Activated CD8-positive, alpha-beta memory T cell treated with anti-CD3 and anti-CD28 coated beads for 1 hour (primary cell): ENCODE results near the gene NBEA.

ENCODE experiments used
- DNase-seq, 2 donors: peaks; one replicate each; pipeline ENCODE4 v3.0.0-alpha.2; 2020; ENCODE audit warnings: low read depth in 1 of 2; ENCODE audit errors: extremely low read depth in 1 of 2

Gene NBEA

DNA sequence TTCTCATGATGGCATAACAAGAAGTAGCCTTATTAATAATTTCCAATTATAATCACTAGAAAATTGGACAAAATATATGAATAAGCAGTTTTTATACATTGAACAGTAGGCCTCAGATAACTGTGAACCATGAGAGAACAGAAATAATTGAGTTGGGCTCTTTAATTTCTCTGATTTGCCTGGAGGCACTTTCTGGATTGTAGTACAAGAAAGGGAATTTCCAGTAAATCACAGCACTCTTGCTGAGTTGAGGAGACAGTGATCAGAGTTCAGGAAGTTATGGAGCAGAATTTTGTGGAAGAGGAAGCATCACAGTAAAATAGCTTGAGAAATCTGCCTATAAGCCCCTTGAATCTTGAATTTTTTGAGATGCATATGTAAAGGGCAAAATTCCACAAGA is 318.2 kb downstream of the NBEA start:
- DNase-seq: no peak

DNA sequence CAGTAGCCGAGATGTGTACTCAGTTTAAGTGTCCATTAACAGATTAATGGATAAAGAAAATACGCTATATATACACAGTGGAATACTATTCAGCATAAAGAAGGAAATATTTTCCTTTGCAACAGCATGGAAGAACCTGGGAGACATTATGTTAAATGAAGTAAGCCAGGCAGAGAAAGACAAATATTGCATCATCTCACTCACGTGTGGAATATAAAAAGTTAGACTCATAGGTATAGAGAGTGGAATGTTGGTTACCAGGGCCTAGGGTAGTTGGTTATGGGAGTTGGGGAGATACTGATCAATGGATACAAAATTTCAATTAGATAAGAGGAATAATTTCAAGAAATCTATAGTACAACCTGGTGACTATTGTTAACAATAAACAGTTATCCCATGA is 324.3 kb downstream of the NBEA start:
- no peak for DNase-seq

DNA sequence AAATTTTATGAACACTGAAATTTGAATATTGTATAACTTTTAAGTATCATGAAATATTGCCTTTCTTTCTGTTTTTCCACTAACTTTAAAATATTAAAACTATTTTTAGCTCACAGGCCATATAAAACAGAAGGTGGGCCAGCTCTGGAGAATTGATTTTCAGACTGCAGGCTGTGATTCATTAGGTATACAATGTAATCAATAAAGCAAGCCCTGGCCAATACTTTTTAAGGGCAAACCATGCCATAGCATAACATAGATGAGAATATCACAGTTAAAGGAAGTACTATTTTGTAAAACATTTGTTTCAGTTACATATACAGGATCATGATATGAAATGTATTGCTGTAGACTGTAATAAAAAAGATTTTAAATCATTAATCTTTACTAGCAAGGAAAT is 336.8 kb downstream of the NBEA start:
- no peak for DNase-seq

- DNase-seq: no peak
Observed at GRCh38 chr13:35279500-35279899, 337.4 kb downstream of the NBEA start.

- DNase-seq: no peak
Observed at GRCh38 chr13:35283856-35284255, 341.8 kb downstream of the NBEA start.

DNA sequence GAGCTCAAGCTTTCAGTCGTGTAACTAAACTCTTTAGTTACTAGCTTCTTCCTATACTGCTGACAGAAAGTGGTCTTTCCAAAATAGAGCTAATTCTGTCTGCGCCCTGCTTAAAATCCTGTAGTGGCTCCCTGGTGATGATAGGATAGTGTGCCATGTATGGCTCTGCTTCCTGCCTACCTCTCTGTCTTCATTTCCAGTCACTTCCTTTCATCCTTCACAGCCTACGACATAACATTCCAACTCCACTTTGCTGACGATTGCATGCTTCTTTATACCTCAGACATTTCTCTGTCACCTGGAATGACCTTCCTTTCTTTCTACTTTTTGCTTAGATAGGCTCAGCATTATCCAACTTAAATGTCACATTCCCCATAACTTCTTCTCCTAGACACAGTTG is 343.6 kb downstream of the NBEA start:
- DNase-seq: no peak

DNA sequence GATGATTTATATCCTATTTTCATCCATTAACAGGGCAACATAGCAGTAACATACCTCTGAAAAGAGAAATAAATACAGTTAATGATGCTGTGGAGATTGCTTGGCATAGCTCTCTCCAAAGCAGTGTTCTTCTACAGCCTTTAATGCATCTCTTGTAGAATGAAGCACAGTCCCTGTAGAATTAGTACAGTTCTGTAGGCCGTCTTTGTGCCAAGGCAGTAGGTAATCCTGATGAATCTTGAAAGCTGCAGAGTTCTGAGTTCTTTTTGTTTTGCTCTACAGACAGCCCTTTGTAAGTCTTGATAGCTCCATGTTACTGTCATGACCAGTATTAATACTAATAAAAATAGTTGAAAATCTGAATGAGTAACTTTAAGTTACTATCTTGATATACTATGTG is 350.3 kb downstream of the NBEA start:
- no peak for DNase-seq

- DNase-seq: no peak
Observed at GRCh38 chr13:35293579-35294226, 351.6 kb downstream of the NBEA start.

DNA sequence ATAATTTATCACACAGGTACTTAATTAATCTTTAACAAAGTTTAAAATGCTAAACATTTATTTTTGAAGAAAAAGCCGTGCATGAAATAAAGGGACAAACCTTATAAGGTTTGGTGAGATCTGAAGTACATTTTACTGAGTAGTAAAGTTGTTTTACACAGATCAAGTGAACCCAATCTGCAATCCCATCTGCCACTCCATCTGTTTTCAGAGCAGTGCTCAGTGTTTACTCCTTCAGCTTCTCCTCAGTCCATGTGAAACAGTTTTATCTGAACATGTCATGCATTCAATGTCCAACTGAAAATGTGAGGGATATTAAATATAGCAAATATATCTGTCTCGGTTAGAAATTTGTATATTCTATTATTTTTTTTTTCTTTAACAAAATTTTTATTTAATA is 367.6 kb downstream of the NBEA start:
- no peak for DNase-seq

- DNase-seq: no peak
Observed at GRCh38 chr13:35332134-35332533, 390.1 kb downstream of the NBEA start.

DNA sequence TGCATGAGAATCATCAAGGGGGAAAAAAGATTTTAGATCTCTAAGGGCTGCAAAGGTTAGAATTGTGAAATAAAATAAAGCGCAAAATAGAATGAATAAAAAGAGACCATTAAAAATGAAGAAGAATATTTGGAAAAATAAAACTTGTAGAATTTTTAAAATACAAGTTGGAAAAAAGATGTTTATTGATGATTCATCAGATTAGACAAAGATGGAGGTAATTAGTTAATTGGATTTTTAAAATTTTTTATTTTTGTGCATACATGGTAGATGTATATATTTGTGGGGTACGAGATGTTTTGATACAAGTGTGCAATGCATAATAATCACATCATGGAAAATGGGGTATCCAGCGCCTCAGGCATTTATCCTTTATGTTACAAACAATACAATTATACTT is 391.1 kb downstream of the NBEA start:
- no peak for DNase-seq

GRCh38 chr13:35342440-35342839 is 400.4 kb downstream of the NBEA start:
- DNase-seq: no peak

DNA sequence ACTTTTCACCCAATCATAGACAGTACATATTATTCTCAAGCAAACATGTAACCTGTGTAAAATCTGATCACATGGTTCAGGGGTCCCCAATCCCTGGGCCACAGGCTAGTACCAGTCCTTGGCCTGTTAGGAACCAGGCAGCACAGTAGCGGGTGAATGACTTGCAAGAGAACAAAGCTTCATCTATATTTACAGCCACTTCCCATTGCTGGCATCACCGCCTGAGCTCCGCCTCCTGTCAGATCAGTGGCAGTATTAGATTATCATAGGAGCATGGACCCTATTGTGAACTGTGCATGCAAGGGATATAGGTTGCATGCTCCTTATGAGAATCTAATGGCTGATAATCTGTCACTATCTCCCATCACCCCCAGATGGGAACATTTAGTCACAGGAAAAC is 401.3 kb downstream of the NBEA start:
- DNase-seq: no peak

- no peak for DNase-seq
Observed at GRCh38 chr13:35345992-35346391, 403.9 kb downstream of the NBEA start.

- DNase-seq: no peak
Observed at GRCh38 chr13:35346494-35346893, 404.4 kb downstream of the NBEA start.

GRCh38 chr13:35347679-35348205 is 405.7 kb downstream of the NBEA start:
- DNase-seq: no peak

DNA sequence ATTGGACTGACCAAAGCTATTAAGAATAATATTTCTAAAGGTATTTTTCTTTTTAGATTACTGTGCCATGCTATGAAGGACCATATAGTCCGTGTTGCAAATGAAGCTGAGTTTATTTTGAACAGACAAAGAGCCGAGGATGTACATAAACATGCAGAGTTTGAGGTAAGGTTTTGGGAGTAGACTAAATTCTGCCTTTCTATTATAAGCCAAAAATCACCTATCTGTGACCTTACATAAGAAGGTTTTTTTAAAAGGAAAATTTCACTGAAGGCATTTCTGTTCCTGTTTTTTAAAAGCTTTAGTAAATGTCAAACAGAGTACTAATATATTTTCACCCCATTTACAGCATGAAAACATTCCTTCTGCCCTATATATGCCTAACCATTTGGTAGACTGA is 407.0 kb downstream of the NBEA start:
- no peak for DNase-seq

DNA sequence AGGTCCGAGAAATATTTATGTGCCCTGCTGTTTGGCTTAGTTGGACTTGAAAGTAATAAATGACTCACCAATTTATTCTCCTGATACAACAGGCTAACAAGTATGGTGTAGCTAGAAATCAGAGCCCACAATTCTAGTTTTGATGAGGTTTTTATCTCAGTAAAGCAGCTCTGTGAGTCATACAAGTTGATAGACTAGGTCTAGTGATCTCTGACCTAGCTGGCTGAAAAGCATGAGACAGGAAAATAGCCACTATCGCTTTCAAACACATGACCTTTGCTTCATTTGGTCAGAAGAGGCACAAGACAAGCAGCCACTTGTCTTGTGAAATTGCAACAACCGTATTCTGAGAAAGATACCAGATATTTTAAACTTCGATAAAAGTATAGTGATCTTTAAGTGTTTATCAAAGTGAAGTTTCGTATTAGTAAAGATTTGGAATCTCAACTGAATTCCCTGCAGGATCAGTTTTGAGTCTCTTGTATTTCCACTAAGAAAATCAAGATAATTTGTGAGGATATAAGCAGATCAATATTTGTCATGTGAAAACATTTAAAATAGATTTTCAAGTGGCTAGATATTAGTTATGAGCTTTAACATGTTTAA is 407.7 kb downstream of the NBEA start:
- no peak for DNase-seq

DNA sequence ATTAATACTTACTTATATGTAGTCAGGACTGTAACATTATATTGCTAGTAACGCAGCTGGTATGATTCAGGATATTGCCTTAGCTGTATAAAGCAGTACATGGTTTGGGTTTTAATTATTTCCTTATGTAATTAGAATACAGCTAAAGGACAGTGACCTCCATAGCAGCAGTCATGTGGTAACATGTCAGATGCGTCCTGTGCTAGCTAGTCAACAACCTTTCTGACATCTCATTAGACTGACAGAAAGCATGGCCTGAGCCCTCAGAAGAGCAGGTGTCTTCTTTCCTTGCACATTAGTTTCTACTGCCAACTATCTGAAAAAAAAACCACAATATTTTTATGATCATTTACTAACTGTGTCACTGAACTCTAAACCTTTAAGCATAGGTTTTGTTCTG is 412.2 kb downstream of the NBEA start:
- no peak for DNase-seq

DNA sequence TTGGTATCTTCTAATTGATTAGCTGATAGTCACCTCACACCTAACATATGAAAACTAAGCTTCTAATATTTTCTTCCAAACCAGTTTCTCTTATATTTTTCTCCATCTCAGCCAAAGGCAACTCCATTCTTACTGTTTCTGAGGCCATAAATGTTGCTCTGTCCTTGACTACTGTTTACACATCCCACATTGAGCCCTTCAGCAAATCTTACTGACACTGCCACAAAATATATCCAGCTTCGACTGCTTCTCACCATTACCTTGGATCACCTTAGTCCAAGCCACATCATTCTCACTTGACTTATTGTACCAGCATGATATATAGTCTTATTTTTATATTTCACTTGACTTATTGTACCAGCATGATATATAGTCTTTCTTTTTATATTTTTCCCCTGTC is 412.8 kb downstream of the NBEA start:
- no peak for DNase-seq

- DNase-seq: no peak
Observed at GRCh38 chr13:35356572-35356971, 414.5 kb downstream of the NBEA start.

GRCh38 chr13:35365883-35366282 is 423.8 kb downstream of the NBEA start:
- DNase-seq: no peak

GRCh38 chr13:35367586-35367985 is 425.5 kb downstream of the NBEA start:
- DNase-seq: no peak
